Liver (tissue), 9 donors: Measurements from ENCODE around the gene EDN1. TPM values are rescaled to one million over a fixed set of nuclear protein-coding genes. Genes with fewer than 3 reads are reported as not detected.
A peak's percentile ranks its signal among the peaks of the same experiment; 100 is the strongest.

Experiments
- DNase-seq: peaks from one replicate; pipeline ENCODE4 v3.0.0-alpha.2; 2017; ENCODE audit warnings: low spot score
- H3K27ac ChIP-seq, 2 donors: one replicate each; pipeline ENCODE4 v1.7.0; 2013; ENCODE audit warnings: inconsistent platforms in 2 of 2, low read length in 2 of 2, control low read depth in 1 of 2, low read depth in 1 of 2, mild to moderate bottlenecking in 1 of 2
- H3K27me3 ChIP-seq, 4 donors: one replicate each; pipeline versions ENCODE4 v1.6.1 to v1.7.0; 2013; ENCODE audit warnings: low read length in 3 of 4, inconsistent platforms in 1 of 4, mild to moderate bottlenecking in 1 of 4, moderate library complexity in 1 of 4; ENCODE audit not compliant: control insufficient read depth in 4 of 4, insufficient read depth in 4 of 4
- H3K36me3 ChIP-seq, 4 donors: one replicate each; pipeline versions ENCODE4 v1.6.1 to v1.7.0; 2013; ENCODE audit warnings: low read length in 3 of 4, mild to moderate bottlenecking in 3 of 4, low read depth in 1 of 4, moderate library complexity in 1 of 4; ENCODE audit not compliant: control insufficient read depth in 4 of 4, insufficient read depth in 3 of 4
- H3K4me1 ChIP-seq, 4 donors: one replicate each; pipeline versions ENCODE4 v1.6.1 to v1.7.0; 2013; ENCODE audit warnings: low read length in 3 of 4, mild to moderate bottlenecking in 3 of 4, moderate library complexity in 1 of 4; ENCODE audit not compliant: control insufficient read depth in 4 of 4, insufficient read depth in 4 of 4
- H3K4me3 ChIP-seq, 3 donors: one replicate each; pipeline versions ENCODE4 v1.6.1 to v1.7.0; 2013; ENCODE audit warnings: low read length in 3 of 3, control low read depth in 1 of 3, low read depth in 1 of 3, mild to moderate bottlenecking in 1 of 3
- H3K9ac ChIP-seq, 2 donors: one replicate each; pipeline ENCODE4 v1.7.0; 2013; ENCODE audit warnings: low read length in 2 of 2, mild to moderate bottlenecking in 2 of 2, moderate library complexity in 2 of 2, control low read depth in 1 of 2, low read depth in 1 of 2
- H3K9me3 ChIP-seq, 4 donors: one replicate each; pipeline versions ENCODE4 v1.6.1 to v1.7.0; 2013; ENCODE audit warnings: low read length in 3 of 4; ENCODE audit not compliant: control insufficient read depth in 4 of 4
- EGR1 ChIP-seq, 2 donors: IDR thresholded peaks; 2 replicates each; pipeline ENCODE4 v1.6.1; 2016 to 2018; ENCODE audit warnings: antibody characterized with exemption in 2 of 2, low read depth in 2 of 2
- GABPA ChIP-seq, 2 donors: IDR thresholded peaks in 1 of 2; conservative IDR thresholded peaks in 1 of 2; 2 replicates each; pipeline ENCODE4 v1.6.1; 2016; ENCODE audit warnings: antibody characterized with exemption in 2 of 2, mild to moderate bottlenecking in 1 of 2, moderate library complexity in 1 of 2
- HNF4A ChIP-seq, 2 donors: conservative IDR thresholded peaks; 2 replicates each; pipeline ENCODE4 v1.6.1; 2016; ENCODE audit warnings: antibody characterized with exemption in 2 of 2, mild to moderate bottlenecking in 2 of 2
- HNF4G ChIP-seq: IDR thresholded peaks from 2 replicates; pipeline ENCODE4 v1.6.1; 2016; ENCODE audit warnings: antibody characterized with exemption
- JUND ChIP-seq, 2 donors: IDR thresholded peaks; 2 replicates each; pipeline ENCODE4 v1.6.1; 2016; ENCODE audit warnings: antibody characterized with exemption in 2 of 2
- NR2F2 ChIP-seq: IDR thresholded peaks from 2 replicates; pipeline ENCODE4 v1.6.1; 2016; ENCODE audit warnings: antibody characterized with exemption
- RAD21 ChIP-seq, 2 donors: IDR thresholded peaks; 2 replicates each; pipeline ENCODE4 v1.6.1; 2016; ENCODE audit warnings: antibody characterized with exemption in 2 of 2, mild to moderate bottlenecking in 2 of 2
- RXRA ChIP-seq, 2 donors: IDR thresholded peaks; 2 replicates each; pipeline ENCODE4 v1.6.1; 2017 to 2018; ENCODE audit warnings: antibody characterized with exemption in 2 of 2, mild to moderate bottlenecking in 1 of 2
- SP1 ChIP-seq: IDR thresholded peaks from 2 replicates; pipeline ENCODE4 v1.6.1; 2018; ENCODE audit warnings: antibody characterized with exemption, mild to moderate bottlenecking
- TAF1 ChIP-seq: conservative IDR thresholded peaks from 2 replicates; pipeline ENCODE4 v1.6.1; 2016; ENCODE audit warnings: antibody characterized with exemption, mild to moderate bottlenecking
- YY1 ChIP-seq: IDR thresholded peaks from 2 replicates; pipeline ENCODE4 v1.6.1; 2016; ENCODE audit warnings: antibody characterized with exemption, mild to moderate bottlenecking
- WGBS: extraction: QIAGEN DNeasy Blood & Tissue Kit; methylation state at CpG from one replicate; pipeline ENCODE4 v1.1.7; 2013; 5-methylcytosine and 5-hydroxymethylcytosine counted together
- polyA plus RNA-seq, 2 donors: library from polyadenylated mRNA; stranded (reverse) in 1 of 2; unstranded in 1 of 2; fragments of 200-250 nt in 1 of 2; fragments of >200 nt in 1 of 2; fragmentation: Nextera tagmentation in 1 of 2; extraction: Ambion mirVana in 1 of 2; gene quantifications; one replicate each; pipeline versions ENCODE4 v1.2.1 to v1.2.3, GENCODE V29; 2013 to 2015
- total RNA-seq, 2 donors: library from RNA; depleted of rRNA; stranded (reverse); fragments of >200 nt; gene quantifications; one replicate each; pipeline ENCODE4 v1.2.3, GENCODE V29; 2014
- TF ChIP-seq, protein P1 (sequence below): IDR thresholded peaks from 2 replicates; pipeline ENCODE4 v1.6.1; 2016; ENCODE audit warnings: antibody characterized with exemption
- TF ChIP-seq, protein P2 (sequence below): fragments of 150-350 bp; IDR thresholded peaks from 2 replicates; pipeline ENCODE4 v1.5.1; 2017; ENCODE audit warnings: improper control_type of control experiment, low read depth, low read length; ENCODE audit not compliant: missing input control
- TF ChIP-seq, protein P3 (sequence below): IDR thresholded peaks from 2 replicates; pipeline ENCODE4 v1.6.1; 2016; ENCODE audit warnings: antibody characterized with exemption
- TF ChIP-seq, protein P4 (sequence below): IDR thresholded peaks from 2 replicates; pipeline ENCODE4 v1.6.1; 2016; ENCODE audit warnings: antibody characterized with exemption, mild to moderate bottlenecking
- donor health status: healthy.
- donor health status: healthy.
- donor health status: healthy.
- donor health status: healthy.
- donor health status: healthy.

Gene EDN1
- total and polyA plus RNA-seq, 4 donors = 0.70 to 1.2 (median 1.0) TPM

DNA sequence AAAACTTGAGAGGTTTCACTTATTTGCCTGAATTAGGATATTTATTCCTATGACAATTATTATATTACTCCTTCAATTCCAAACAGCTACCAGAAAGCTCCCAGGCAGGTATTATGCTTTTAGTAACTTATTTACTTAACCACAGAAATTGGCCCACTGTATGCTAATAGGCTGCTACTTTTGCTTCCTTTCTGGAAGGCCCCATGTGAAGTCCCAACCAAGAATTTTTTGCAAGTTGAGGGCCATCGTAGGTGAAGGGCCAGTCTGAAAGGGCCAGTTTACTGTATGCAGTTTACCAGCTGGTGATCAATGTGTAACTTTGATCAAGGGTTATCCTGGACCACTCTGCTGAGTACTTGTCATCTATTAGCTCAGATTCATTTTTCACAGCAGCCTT lies 45.0 kb downstream of the EDN1 start:
- Histone ChIP-seq H3K9ac (no peak overlapping the region), H3K36me3 (no peaks in the 10 kb centered on the region), H3K4me3 (no peak overlapping the region), H3K27ac (no peak overlapping the region), H3K4me1 (peaks cover 19 to 51% (median 40%) of the 10 kb centered on the region in 4 donors), H3K9me3 (no peaks in the 10 kb centered on the region), H3K27me3 (no peaks in the 10 kb centered on the region)
- DNase-seq = no peak
- WGBS = 38% methylated on average over 1 of the region's 1 CpG
- TF ChIP-seq GABPA (IDR thresholded peaks at IDR 0.05 in 1 of 2, conservative IDR thresholded peaks at IDR 0.05 in 1 of 2) (no peak), EGR1 (IDR thresholded peaks at IDR 0.05; ENCODE audit: low read depth in 2 of 2) (no peak), TAF1 (no peak)

DNA sequence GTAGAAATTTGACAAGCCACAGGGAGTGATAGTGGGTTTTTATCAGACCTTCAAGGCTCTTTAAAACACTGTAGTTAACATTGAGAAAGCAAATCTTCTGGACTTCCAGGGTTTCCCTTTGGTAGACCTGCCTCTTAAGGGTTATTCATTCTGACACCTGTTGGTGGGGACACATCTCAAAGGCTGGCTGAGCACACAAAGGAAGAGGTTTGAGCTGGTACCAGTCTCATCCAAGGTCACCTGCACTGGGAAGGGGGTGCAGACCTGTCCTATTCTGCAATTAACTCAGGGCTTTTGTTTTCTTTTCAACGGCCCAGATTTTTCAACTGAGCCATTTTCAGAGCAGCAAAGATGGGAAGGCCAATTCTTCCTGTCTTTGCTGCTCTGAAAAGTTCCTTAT lies 45.6 kb downstream of the EDN1 start:
- Histone ChIP-seq H3K36me3 (no peaks in the 10 kb centered on the region), H3K27me3 (no peaks in the 10 kb centered on the region), H3K9me3 (no peaks in the 10 kb centered on the region), H3K27ac (peak overlapping the region; percentile 8 to 48), H3K4me3 (no peak overlapping the region), H3K4me1 (peaks cover 20 to 57% (median 46%) of the 10 kb centered on the region in 4 donors), H3K9ac (no peak overlapping the region)
- WGBS = 37% methylated on average over 1 of the region's 1 CpG
- TF ChIP-seq GABPA (IDR thresholded peaks at IDR 0.05 in 1 of 2, conservative IDR thresholded peaks at IDR 0.05 in 1 of 2) = no peak
- TF ChIP-seq HNF4G = no peak
- no peak for TF ChIP-seq RAD21 (IDR thresholded peaks at IDR 0.05)
- TF ChIP-seq HNF4A (conservative IDR thresholded peaks at IDR 0.05) = no peak
- TF ChIP-seq, protein P1, sequence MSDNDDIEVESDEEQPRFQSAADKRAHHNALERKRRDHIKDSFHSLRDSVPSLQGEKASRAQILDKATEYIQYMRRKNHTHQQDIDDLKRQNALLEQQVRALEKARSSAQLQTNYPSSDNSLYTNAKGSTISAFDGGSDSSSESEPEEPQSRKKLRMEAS = no peak
- TF ChIP-seq JUND (IDR thresholded peaks at IDR 0.05) = no peak
- TF ChIP-seq YY1 = no peak
- TF ChIP-seq, protein P2, sequence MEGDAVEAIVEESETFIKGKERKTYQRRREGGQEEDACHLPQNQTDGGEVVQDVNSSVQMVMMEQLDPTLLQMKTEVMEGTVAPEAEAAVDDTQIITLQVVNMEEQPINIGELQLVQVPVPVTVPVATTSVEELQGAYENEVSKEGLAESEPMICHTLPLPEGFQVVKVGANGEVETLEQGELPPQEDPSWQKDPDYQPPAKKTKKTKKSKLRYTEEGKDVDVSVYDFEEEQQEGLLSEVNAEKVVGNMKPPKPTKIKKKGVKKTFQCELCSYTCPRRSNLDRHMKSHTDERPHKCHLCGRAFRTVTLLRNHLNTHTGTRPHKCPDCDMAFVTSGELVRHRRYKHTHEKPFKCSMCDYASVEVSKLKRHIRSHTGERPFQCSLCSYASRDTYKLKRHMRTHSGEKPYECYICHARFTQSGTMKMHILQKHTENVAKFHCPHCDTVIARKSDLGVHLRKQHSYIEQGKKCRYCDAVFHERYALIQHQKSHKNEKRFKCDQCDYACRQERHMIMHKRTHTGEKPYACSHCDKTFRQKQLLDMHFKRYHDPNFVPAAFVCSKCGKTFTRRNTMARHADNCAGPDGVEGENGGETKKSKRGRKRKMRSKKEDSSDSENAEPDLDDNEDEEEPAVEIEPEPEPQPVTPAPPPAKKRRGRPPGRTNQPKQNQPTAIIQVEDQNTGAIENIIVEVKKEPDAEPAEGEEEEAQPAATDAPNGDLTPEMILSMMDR = no peak
- TF ChIP-seq, protein P3, sequence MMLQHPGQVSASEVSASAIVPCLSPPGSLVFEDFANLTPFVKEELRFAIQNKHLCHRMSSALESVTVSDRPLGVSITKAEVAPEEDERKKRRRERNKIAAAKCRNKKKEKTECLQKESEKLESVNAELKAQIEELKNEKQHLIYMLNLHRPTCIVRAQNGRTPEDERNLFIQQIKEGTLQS = no peak
- TF ChIP-seq, protein P4, sequence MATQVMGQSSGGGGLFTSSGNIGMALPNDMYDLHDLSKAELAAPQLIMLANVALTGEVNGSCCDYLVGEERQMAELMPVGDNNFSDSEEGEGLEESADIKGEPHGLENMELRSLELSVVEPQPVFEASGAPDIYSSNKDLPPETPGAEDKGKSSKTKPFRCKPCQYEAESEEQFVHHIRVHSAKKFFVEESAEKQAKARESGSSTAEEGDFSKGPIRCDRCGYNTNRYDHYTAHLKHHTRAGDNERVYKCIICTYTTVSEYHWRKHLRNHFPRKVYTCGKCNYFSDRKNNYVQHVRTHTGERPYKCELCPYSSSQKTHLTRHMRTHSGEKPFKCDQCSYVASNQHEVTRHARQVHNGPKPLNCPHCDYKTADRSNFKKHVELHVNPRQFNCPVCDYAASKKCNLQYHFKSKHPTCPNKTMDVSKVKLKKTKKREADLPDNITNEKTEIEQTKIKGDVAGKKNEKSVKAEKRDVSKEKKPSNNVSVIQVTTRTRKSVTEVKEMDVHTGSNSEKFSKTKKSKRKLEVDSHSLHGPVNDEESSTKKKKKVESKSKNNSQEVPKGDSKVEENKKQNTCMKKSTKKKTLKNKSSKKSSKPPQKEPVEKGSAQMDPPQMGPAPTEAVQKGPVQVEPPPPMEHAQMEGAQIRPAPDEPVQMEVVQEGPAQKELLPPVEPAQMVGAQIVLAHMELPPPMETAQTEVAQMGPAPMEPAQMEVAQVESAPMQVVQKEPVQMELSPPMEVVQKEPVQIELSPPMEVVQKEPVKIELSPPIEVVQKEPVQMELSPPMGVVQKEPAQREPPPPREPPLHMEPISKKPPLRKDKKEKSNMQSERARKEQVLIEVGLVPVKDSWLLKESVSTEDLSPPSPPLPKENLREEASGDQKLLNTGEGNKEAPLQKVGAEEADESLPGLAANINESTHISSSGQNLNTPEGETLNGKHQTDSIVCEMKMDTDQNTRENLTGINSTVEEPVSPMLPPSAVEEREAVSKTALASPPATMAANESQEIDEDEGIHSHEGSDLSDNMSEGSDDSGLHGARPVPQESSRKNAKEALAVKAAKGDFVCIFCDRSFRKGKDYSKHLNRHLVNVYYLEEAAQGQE = no peak
- no peak for TF ChIP-seq NR2F2
- no peak for TF ChIP-seq SP1
- no peak for TF ChIP-seq RXRA (IDR thresholded peaks at IDR 0.05)
- no peak for TF ChIP-seq EGR1 (IDR thresholded peaks at IDR 0.05; ENCODE audit: low read depth in 2 of 2)
- no peak for DNase-seq
